MG63 (cell line): ENCODE measurements around the gene TMOD4. TPM values are rescaled to one million over a fixed set of nuclear protein-coding genes. Genes with fewer than 3 reads are reported as not detected.

ENCODE experiments used
- DNase-seq: peaks from one replicate; pipeline ENCODE4 v3.0.0-alpha.2; 2020
- H3K27me3 ChIP-seq: fragments of 250-450 bp; sonication (Bioruptor Pico); 2 replicates; pipeline ENCODE4 v1.5.1; 2020; ENCODE audit warnings: mild to moderate bottlenecking, moderate library complexity
- H3K36me3 ChIP-seq: fragments of 250-450 bp; sonication (Bioruptor Pico); 2 replicates; pipeline ENCODE4 v1.5.1; 2020; ENCODE audit warnings: mild to moderate bottlenecking, moderate library complexity
- H3K4me3 ChIP-seq: fragments of 250-450 bp; sonication (Bioruptor Pico); 2 replicates; pipeline ENCODE4 v1.5.1; 2020; ENCODE audit warnings: mild to moderate bottlenecking, moderate library complexity
- H3K9me3 ChIP-seq: fragments of 250-450 bp; sonication (Bioruptor Pico); 2 replicates; pipeline ENCODE4 v1.5.1; 2020; ENCODE audit warnings: mild to moderate bottlenecking, moderate library complexity
- total RNA-seq: library from RNA; depleted of rRNA; stranded (reverse); fragments of >200 nt; shearing (Covaris generic); gene quantifications from 2 replicates; pipeline ENCODE4 v1.2.3, GENCODE V29; 2014; ENCODE audit warnings: low replicate concordance

Gene TMOD4
- total RNA-seq, 1 experiment from 2014 or later = not detected

DNA sequence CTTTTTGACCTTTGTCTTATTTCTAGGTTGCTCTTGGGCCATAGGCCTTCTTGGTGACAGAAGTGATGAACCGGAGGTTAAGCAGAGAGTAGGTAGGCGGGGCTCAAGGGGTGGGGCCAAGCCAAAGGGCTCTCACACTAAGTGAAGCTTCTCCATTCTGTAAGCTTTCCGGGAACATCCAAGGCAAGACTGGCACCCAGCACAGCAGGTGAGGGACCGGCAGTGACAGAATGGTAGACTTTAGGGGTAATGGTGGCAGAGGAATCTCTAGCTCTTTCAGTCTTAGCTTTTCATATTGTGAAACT is 19.3 kb downstream of the TMOD4 start, which contains the start of gene TNFAIP8L2:
TNFAIP8L2 (plus strand) TSS at position 135 of the 305 bp plus-strand sequence. CDS start 2,049 bp downstream, outside the sequence.
- Histone ChIP-seq H3K27me3 (no peaks in the 10 kb centered on the region), H3K9me3 (no peaks in the 10 kb centered on the region), H3K36me3 (peaks cover 29% of the 10 kb centered on the region), H3K4me3 (no peak within 1 kb of the TSS)
- DNase-seq = no peak

DNA sequence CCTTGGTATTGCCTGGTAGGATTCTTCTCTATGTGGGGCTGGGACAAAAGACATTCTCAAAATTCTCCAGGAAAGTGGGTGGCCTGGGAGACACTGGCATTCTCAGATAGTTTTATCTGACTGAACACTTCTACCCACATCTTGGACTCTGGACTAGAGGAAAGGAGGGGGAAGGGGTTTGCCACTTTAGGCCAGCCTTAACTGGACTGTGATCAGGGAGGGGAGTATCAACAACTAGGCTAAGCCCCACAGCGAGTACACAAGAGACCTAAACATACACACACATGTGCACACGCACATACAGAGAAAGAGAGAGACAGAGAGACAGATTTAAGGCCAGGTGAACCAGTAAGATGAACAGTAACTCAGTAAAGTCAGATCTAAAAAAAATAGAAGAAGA is 28.1 kb downstream of the TMOD4 start:
- Histone ChIP-seq H3K27me3 (no peaks in the 10 kb centered on the region), H3K36me3 (no peaks in the 10 kb centered on the region), H3K4me3 (no peak overlapping the region), H3K9me3 (no peaks in the 10 kb centered on the region)
- DNase-seq = no peak

DNA sequence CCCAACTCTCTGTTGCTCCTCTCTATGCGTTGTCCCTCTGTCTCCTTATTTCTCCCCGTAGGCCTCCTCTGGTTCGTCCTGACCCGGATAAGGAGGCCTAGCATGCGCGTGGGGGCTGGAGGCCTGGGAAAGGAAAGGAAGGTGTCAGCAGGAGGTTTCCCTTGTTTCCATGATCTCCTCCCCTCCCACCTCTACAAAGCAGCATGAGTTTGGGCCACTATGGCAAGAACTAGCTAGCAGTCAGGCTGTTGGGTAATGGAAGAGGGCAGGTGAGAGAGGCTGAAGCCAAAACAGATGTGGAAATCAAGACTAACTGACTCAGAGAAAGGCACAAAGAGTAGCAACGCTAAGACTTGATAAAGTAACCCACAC is 28.7 kb downstream of the TMOD4 start:
- Histone ChIP-seq H3K27me3 (no peaks in the 10 kb centered on the region), H3K36me3 (no peaks in the 10 kb centered on the region), H3K9me3 (no peaks in the 10 kb centered on the region), H3K4me3 (peak overlapping the region; percentile 53)
- DNase-seq = no peak

DNA sequence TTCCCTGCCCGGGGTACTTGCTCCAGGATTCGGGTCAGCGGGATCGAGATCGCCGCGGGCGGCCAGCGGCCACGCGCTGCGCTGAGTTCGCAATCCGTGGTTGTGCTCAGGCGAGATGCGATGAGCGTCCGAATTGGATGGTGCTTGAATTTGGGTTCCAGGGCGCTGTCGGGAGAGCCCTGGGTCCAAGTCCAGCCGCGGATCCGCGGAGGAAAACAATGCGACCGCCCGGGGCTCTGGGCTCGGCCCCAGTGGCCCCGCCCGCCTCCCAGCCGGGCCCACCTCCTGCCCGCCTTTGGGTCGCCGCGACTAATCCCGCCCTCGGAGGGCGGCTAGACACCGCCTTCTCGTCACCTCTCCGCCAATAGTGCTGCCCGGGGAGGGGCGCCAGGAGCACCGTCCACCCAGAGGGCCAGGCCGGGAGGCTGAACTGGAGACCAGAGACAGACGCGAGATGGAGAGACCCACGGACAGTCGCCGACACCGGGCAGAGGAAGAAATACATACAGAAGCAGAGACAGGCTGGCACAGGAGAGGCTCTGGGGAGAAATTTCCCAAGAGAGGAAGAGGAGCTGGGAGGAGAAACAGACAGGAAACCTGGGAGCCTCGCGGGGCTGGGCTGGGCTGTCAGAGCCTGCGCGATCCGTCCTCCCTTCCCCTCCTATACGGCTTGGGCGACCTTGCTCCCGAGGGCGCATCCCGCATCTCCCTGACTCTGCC is 29.2 kb downstream of the TMOD4 start, which contains the start of gene SEMA6C:
SEMA6C (minus strand) TSS at position 220 of the 720 bp plus-strand sequence. CDS start 4,010 bp downstream, outside the sequence.
- DNase-seq = peak; percentile 97
- Histone ChIP-seq H3K36me3 (no peaks in the 10 kb centered on the region), H3K27me3 (no peaks in the 10 kb centered on the region), H3K9me3 (no peaks in the 10 kb centered on the region), H3K4me3 (peak within 1 kb of the TSS; percentile 53)

DNA sequence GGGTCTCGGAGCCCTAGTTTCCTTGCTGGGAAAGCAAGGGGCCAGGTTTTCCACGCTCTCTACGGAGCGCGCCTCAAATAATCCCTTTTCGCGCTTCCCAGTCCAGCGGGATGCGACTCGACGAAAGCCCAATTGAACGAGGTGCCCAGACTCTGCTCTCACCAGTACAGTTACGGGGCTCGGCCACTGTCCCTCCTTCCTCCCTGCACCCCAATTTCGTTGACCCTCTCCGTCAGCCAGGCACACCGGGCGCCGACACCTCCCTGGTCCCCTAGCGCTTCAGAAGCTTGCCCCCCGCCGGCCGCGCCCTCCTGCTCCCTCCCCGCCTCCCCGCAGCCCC is 29.7 kb downstream of the TMOD4 start:
- Histone ChIP-seq H3K4me3 (peak overlapping the region; percentile 53), H3K27me3 (no peaks in the 10 kb centered on the region), H3K36me3 (no peaks in the 10 kb centered on the region), H3K9me3 (no peaks in the 10 kb centered on the region)
- no peak for DNase-seq

DNA sequence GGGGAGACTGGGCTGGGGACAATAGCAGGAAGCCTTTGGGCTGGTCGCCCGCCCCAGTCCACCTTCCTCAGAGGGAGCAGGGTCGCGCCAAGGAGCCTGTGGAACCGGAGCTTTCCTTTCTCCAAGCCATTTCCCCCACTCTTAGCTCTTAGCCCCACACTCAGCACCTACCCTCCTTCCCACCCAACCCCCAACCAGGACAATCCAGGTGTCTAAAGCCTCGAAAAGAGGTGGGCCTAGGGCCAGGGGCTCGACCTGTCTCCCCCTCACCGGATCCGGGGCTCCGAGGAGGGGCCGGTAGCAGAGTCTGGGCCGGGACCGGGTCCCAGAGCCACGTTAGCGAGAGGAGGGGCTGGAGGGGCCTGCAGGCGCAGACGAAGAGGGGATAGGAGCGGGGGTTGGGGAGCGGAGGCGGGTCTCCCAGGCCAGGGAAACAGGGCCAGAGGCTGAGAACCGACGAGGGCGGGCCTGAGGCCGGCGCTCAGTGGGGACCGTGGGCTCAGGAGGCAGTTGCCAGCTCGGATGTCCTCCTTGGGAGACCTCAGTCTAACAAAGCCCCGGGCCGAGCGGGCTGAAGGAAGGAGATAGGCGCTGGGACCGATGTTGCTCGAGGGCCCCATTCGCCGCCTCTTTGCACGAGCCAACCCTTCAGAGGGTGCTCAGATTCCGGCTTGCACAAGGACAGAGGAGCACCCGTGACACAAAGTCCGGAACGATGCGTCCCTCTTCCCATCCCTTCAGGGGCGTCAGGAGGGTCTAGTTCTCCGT is 30.3 kb downstream of the TMOD4 start:
- H3K27me3 ChIP-seq = no peaks in the 10 kb centered on the region
- H3K4me3 ChIP-seq = no peak overlapping the region
- no peaks in the 10 kb centered on the region for H3K9me3 ChIP-seq
- DNase-seq = no peak
- H3K36me3 ChIP-seq = no peaks in the 10 kb centered on the region

DNA sequence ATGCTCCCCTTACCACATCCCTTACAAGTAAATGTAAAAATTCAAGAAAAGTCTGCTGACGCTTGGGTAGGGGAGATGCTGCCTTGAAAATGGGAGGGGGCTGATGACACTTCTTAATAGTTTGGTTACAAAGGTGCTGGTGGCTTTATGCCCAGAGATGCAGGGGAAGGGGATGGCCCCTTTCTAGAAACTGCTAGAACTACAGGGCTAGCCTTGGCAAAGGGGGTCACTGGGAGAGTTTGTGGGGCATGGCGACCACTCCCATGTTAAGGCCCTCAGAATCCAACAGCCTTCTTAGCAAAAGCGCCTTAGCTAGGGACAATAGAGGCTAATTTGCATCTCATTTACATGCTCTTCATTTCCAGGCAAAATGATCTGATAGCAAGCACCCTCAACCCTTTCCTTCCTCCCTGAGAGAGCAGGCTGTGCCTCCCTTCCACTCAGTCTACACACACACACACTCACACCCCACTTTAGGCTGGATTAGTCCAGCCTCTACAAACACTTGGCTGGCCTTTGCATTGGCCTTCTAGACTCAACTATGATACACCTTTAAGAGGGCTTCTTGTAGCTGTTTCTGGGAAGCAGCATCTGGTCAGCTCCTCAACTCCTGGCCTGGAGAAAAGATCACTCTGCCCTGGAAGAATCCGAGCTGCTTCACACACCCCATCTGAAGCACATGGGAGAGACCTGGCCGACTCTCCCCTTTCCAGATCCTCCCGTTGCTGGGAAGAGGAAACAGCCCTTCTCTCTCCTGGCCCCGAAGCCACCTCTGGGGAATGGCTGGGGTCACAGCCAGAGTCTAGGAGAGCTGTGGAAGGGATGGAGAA is 31.1 kb downstream of the TMOD4 start:
- Histone ChIP-seq H3K4me3 (no peak overlapping the region), H3K27me3 (no peaks in the 10 kb centered on the region), H3K36me3 (no peaks in the 10 kb centered on the region), H3K9me3 (no peaks in the 10 kb centered on the region)
- no peak for DNase-seq

DNA sequence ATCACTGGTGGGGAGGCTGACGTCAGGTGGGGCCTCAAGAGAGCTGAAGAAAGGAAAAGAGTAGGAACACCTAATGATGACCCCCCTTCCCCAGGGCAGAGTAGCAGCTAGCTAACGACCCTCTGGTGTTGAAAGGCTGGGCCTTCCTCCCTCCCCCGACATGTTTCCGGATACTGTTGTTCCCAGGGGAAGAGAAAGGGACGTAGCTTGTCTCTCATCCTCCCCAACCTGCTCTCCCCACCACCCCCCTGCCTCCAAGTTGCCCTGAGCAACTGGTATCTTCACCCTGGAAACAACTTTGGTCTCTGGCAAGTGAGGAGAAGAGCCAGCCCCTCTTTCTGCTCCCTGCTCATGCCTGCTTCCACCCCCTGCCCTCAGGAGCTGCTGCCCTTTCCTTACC is 31.8 kb downstream of the TMOD4 start:
- no peak overlapping the region for H3K4me3 ChIP-seq
- DNase-seq = no peak

DNA sequence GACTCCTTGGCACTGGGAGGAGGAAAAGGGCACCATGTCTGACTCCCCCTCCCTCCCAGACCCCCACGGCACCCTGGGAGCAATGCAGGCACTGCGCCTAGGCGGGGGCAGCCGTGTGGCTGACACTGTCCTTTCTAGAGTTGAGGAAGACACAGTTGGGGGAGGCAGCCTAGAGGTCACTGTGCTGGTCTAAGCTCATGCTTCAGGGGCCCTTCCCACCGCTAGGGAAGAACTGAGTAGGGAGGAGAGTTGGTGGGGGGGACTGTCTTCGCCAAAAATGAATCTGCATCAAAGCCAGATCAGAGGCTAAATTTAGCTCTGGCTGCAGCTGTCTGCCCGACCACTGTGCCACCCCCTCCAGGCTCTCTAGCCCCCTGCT is 32.7 kb downstream of the TMOD4 start:
- Histone ChIP-seq H3K36me3 (no peaks in the 10 kb centered on the region), H3K4me3 (no peak overlapping the region), H3K27me3 (no peaks in the 10 kb centered on the region), H3K9me3 (no peaks in the 10 kb centered on the region)
- no peak for DNase-seq

More for the DNA sequence above, 31.8 kb downstream of the TMOD4 start:
- Histone ChIP-seq H3K36me3 (no peaks in the 10 kb centered on the region), H3K27me3 (no peaks in the 10 kb centered on the region), H3K9me3 (no peaks in the 10 kb centered on the region)

DNA sequence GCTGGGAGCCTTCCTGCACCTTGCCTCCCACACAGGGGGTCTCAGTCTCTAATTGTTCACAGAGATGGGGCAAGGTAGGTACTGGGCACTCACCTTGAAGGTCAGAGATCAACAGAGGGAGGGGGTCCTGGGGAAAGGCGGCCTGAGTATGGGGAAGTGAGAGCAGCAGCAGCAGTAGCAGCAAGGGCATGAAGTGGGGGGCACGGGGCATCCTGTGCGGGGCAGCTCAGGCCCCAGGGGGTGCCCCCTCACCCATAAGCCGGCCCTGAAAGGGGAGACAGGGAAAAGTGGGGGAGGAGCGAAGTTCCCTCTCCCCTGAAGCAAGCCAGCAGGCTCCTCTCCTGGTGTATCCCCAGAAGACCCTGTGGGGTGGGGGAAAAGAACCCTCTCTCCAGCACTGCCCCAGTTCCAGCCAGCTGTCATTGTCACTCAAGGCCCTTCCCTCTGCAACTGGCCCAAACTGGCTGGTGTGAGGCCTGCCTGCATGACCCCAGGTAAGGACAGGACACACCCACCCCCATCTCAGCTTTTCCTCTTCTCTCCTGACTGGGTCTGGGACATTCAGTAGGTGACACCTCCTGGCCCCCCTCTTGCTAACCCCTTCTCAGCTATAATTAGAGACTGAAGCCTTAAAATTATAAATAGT is 33.2 kb downstream of the TMOD4 start:
- Histone ChIP-seq H3K9me3 (no peaks in the 10 kb centered on the region), H3K36me3 (no peaks in the 10 kb centered on the region), H3K27me3 (no peaks in the 10 kb centered on the region), H3K4me3 (no peak overlapping the region)
- no peak for DNase-seq

DNA sequence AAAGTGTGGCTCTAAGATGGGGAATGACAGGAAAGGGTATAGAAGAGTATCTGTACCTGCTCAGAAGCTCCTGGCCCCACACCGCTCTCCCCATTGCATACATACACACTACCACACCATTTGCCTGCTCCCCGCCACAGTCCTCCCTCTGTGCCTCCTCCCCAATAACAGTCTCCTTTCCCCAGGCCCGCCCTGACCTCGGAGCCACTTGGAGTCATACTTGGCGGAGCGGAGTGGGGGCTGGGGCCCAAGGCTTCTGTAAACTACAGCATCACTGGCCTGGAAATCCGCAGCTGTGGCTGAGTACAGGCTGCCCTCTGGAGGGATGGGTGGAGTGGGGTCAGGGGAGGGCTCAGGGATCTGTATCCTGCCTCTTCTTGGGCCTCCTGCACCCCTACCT is 38.0 kb downstream of the TMOD4 start:
- no peak for DNase-seq
- Histone ChIP-seq H3K9me3 (no peaks in the 10 kb centered on the region), H3K36me3 (no peaks in the 10 kb centered on the region), H3K4me3 (no peak overlapping the region), H3K27me3 (no peaks in the 10 kb centered on the region)

DNA sequence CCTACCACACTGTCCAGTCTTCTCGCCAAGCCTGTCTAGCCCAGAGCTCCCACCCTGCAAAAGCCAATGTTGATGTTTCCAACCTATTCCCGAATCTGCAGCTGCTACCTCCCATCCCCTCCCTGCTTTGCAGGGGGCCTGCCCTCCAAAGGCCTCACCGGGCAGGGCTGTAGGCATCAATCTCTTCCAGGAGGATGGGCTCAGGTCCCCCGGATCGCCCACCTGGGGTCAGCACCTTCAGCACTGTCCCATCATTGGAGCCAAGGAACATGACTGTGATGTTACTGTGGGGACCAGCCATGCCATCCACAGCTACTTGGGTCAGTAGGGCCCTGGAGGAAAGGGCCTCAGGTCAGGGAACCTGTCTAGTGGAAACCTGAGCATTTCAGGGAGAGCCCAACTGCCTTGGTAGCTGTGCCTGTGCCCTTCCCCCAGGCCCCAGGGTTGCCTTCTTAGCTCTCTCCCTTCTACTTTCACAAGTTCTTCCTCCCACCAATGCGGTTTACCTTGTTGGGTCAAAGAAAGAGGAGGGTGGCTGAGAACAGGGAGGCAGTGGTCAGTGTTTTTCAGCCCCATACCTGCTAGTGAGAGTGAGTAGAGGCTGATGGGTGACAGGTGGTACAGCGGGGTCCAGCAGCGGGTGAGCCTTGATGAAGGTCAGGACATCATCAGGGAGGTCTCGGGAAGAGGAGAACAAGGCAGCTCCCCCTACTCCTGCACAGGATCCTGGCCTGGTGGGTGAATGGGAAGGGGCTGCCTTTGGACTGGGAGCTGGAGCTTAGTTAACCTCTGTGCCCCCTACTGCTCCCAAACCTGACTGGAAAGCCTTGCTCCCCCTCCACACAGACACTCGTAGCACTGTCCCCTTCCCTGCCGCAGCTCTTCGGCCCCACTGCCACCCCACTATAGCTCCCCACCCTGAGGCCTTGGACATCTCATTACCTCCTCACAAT is 40.1 kb downstream of the TMOD4 start:
- Histone ChIP-seq H3K9me3 (no peaks in the 10 kb centered on the region), H3K36me3 (no peaks in the 10 kb centered on the region), H3K27me3 (no peaks in the 10 kb centered on the region), H3K4me3 (no peak overlapping the region)
- DNase-seq = no peak

DNA sequence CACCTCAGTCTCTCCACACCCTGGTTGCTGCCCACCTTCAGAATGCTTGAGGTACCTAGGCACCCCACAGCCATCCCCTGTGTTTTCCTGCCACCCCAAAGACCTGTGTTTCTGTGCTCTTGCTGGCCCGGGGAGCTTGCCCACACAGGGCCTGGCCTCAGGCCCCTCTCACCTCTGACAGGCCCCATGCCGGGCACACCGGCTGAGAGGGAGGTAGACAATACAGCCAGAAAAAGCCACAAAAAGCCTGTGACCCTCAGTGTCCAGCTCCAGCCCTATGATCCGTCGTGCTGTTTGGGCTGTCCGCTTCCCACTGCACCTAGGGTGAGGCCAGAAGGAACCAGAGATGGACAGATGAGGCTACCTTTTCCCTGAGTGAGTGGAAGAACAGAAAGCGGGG is 40.8 kb downstream of the TMOD4 start:
- no peak overlapping the region for H3K4me3 ChIP-seq
- no peaks in the 10 kb centered on the region for H3K36me3 ChIP-seq
- DNase-seq = no peak
- no peaks in the 10 kb centered on the region for H3K27me3 ChIP-seq
- no peaks in the 10 kb centered on the region for H3K9me3 ChIP-seq

DNA sequence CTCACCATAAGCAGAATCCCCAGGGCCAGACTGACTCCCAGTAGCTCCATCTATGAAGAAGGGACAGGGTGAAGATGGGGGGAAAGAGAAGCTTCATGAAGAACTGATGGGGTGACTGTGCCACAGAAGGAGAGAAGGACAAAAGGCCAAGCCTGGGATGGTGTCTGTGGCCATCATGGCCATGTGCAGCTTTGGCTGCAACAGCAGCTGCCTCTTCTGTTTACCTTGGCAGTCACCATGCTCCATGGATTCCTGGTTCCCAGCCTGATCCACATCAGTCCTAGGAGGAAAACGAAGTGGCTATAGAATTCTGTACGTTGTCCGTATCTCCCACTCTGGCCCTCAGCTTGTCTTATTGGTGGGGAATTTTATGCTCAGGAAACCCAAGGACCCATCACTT is 41.4 kb downstream of the TMOD4 start:
- no peaks in the 10 kb centered on the region for H3K36me3 ChIP-seq
- H3K9me3 ChIP-seq = no peaks in the 10 kb centered on the region
- no peaks in the 10 kb centered on the region for H3K27me3 ChIP-seq
- no peak overlapping the region for H3K4me3 ChIP-seq
- no peak for DNase-seq

DNA sequence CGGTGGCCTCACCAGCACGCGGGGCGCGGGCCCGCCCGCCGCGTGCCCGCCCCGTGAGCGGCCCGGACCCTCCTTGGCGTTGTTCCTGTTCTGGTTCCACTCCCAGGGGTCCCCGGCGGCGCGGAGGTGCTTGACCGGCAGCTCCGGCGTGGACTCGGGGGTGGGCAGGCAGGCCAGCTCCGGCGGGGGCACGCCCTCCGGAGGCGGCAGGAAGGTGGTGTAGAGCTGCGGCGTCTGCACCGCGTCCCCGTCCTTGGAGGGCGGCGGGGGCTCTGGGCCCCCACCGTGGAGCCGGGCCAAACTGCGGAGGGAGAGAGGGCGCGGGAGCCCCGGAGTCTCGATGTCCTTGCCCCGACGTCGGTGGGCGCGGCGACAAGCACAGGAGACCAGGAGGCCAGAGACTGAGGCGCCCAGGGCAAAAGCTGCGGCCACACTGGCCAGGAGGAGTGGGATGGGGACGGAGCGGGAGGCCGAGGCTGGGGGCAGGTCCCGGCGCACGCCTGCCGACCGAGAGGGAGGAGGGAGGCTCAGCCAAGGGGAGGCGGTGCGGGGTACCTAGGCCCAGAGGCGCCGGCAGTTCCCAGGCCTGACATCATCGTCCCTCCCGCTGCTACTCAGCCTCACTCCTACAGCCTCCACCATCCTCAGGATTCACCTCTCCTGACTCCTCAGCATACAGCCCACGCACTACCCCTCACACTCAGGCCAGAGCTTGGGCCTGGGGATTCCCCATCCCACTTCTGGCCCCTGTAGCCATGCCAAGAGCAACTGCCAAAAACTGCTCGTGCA is 42.6 kb downstream of the TMOD4 start:
- Histone ChIP-seq H3K4me3 (no peak overlapping the region), H3K27me3 (no peaks in the 10 kb centered on the region), H3K36me3 (no peaks in the 10 kb centered on the region), H3K9me3 (no peaks in the 10 kb centered on the region)
- peak; percentile 14 for DNase-seq
